ENCODE measurements around the gene POLR2J.

Gene POLR2J

GRCh38 chr7:102436118-102436517, 42.6 kb downstream of the POLR2J start:
- TF ChIP-seq ZNF384 (IDR thresholded peaks at IDR 0.05), result no peak
- no peak for TF ChIP-seq ELF4 (IDR thresholded peaks at IDR 0.05)
- TF ChIP-seq ARNT (IDR thresholded peaks at IDR 0.05), result no peak
- no peak for TF ChIP-seq FOXA1 (IDR thresholded peaks at IDR 0.05)
- no peak for TF ChIP-seq TARDBP (IDR thresholded peaks at IDR 0.05)
- TF ChIP-seq L3MBTL2 (conservative IDR thresholded peaks at IDR 0.05), result no peak
- TF ChIP-seq BHLHE40 (IDR thresholded peaks at IDR 0.05; ENCODE audit: borderline replicate concordance), result no peak
- TF ChIP-seq SUZ12 (IDR thresholded peaks at IDR 0.05), result no peak
- TF ChIP-seq CTBP1 (IDR thresholded peaks at IDR 0.05; ENCODE audit: borderline replicate concordance), result no peak
- TF ChIP-seq HDGF (IDR thresholded peaks at IDR 0.05; ENCODE audit: borderline replicate concordance), result no peak
- no peak for TF ChIP-seq NFRKB (IDR thresholded peaks at IDR 0.05)
- no peak for TF ChIP-seq LEF1 (IDR thresholded peaks at IDR 0.05; ENCODE audit: borderline replicate concordance)
- no peak for TF ChIP-seq SP1 (IDR thresholded peaks at IDR 0.05)
- TF ChIP-seq FOXM1 (IDR thresholded peaks at IDR 0.05; ENCODE audit: borderline replicate concordance), result no peak
- TF ChIP-seq PKNOX1 (IDR thresholded peaks at IDR 0.05), result no peak
- TF ChIP-seq FOXK2 (IDR thresholded peaks at IDR 0.05), result no peak
- ChIA-PET CTCF (no interaction called here), POLR2A (no interaction called here)
- no peak for DNase-seq (ENCODE audit: extremely low spot score)

- ChIA-PET POLR2A (interaction anchor here (0.9 kb wide), 1 partner anchor 30 kb away, joined by 3 read pairs; the partner anchor contains the start of genes ALKBH4 and LRWD1), CTCF (no interaction called here)
- TF ChIP-seq HDGF (IDR thresholded peaks at IDR 0.05; ENCODE audit: borderline replicate concordance) (no peak), ZNF384 (IDR thresholded peaks at IDR 0.05) (peak; percentile 23; the same call in 1 of the 2 replicates)
- no peak for DNase-seq (ENCODE audit: extremely low spot score)
These were observed 44.7 kb downstream of the POLR2J start for GRCh38 chr7:102434039-102434486.

DNA sequence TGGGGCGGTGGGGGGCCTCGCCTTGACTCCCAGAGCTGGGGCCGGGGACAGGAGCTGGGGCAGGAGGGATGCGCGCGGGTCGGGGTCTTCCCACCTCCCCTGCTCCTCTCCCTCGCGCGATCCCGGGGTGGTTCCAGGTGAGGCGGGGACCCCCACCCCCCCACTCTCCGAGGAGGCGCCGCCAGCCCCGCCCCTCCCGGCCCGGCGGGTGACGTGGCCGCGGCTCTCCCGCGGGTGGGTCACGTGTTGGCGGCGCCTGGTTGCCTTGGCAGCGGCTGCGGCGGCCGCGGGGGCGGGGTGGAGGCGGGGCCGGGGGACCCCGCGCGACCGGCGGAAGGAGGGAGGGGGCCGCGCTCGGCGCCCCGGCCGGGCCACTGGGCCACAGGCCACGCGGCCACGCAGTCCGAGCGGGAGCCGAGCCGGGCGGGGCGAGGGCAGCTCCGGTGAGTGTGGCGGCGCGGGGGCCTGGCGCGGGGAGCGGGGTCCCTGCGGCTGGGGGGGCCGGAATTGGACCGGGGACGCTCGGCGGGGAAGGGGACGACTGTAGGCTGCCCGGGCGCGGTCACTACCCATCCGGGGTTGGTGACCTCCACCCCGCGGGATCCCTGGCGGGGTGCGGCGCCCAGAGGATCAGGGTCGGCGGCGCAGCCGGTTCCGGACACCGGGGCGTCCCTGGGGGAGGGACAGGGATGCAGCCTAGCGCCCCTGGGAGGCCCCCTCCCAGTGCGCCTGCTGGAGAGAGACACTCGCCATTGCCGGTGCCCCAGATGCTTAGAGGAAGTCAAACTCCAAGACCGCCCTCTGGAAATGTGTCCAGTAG, 45.3 kb downstream of the POLR2J start, which contains the start of gene ORAI2:
TSS of gene ORAI2 (plus strand) at position 357 of the 820 bp plus-strand sequence. CDS start 5,382 bp downstream, outside the sequence.
- CTCF ChIA-PET, result interaction anchor here (1.0 kb wide), 1 partner anchor 23 kb away, joined by 3 read pairs; no protein-coding TSS in a partner anchor
- peak; percentile 86 for DNase-seq (ENCODE audit: extremely low spot score)
- TF ChIP-seq FOXK2 (IDR thresholded peaks at IDR 0.05) (no peak), BHLHE40 (IDR thresholded peaks at IDR 0.05; ENCODE audit: borderline replicate concordance) (no peak), ELF4 (IDR thresholded peaks at IDR 0.05) (no peak), SUZ12 (IDR thresholded peaks at IDR 0.05) (no peak), SP1 (IDR thresholded peaks at IDR 0.05) (no peak), LEF1 (IDR thresholded peaks at IDR 0.05; ENCODE audit: borderline replicate concordance) (no peak), ARNT (IDR thresholded peaks at IDR 0.05) (no peak)
- POLR2A ChIA-PET, result interaction anchor here (0.9 kb wide), 1 partner anchor 31 kb away, joined by 3 read pairs; the partner anchor contains the start of genes ALKBH4 and LRWD1

DNA sequence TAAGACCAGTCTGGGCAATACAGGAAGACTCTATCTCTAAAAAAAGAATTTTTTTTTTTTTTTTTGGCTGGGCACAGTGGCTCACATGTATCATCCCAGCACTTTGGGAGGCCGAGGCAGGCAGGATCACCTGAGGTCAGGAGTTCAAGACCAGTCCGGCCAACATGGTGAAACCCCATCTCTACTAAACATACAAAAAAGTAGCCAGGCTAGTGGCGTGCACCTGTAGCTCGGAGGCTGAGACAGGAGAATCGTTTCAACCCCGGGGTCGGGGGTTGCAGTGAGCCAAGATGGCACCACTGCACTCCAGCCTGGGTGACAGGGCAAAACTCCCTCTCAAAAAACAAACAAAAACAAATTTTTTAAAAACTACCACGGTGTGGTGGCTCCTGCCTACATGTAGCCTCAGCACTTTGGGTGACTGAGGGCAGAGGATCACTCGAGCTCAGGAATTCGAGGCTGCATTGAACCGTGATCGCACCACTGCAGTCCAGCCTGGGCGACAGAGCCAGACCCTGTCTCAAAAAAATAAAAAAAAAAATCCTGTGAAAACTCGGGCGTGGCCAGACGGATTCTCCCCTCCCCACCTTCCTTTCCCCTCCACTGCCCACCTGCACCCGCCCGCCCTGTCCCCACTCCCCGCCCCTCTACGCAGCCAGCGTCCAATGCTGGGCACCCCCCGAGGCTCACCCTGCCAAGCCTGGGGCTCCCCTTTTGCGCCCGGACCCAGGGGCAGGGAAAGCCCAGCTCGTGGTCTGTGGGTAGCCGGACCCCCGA, 46.1 kb downstream of the POLR2J start:
- DNase-seq (ENCODE audit: extremely low spot score), result no peak
- TF ChIP-seq ZNF384 (IDR thresholded peaks at IDR 0.05) (no peak), CTBP1 (IDR thresholded peaks at IDR 0.05; ENCODE audit: borderline replicate concordance) (no peak), BHLHE40 (IDR thresholded peaks at IDR 0.05; ENCODE audit: borderline replicate concordance) (no peak), ELF4 (IDR thresholded peaks at IDR 0.05) (no peak), FOXK2 (IDR thresholded peaks at IDR 0.05) (no peak), FOXA1 (IDR thresholded peaks at IDR 0.05) (no peak), FOXM1 (IDR thresholded peaks at IDR 0.05; ENCODE audit: borderline replicate concordance) (no peak), HDGF (IDR thresholded peaks at IDR 0.05; ENCODE audit: borderline replicate concordance) (no peak), NFRKB (IDR thresholded peaks at IDR 0.05) (no peak), SUZ12 (IDR thresholded peaks at IDR 0.05) (no peak), SP1 (IDR thresholded peaks at IDR 0.05) (no peak), ARNT (IDR thresholded peaks at IDR 0.05) (no peak), LEF1 (IDR thresholded peaks at IDR 0.05; ENCODE audit: borderline replicate concordance) (no peak)
- ChIA-PET CTCF (interaction anchor here (1.0 kb wide), 1 partner anchor 24 kb away, joined by 3 read pairs; no protein-coding TSS in a partner anchor), POLR2A (no interaction called here)

DNA sequence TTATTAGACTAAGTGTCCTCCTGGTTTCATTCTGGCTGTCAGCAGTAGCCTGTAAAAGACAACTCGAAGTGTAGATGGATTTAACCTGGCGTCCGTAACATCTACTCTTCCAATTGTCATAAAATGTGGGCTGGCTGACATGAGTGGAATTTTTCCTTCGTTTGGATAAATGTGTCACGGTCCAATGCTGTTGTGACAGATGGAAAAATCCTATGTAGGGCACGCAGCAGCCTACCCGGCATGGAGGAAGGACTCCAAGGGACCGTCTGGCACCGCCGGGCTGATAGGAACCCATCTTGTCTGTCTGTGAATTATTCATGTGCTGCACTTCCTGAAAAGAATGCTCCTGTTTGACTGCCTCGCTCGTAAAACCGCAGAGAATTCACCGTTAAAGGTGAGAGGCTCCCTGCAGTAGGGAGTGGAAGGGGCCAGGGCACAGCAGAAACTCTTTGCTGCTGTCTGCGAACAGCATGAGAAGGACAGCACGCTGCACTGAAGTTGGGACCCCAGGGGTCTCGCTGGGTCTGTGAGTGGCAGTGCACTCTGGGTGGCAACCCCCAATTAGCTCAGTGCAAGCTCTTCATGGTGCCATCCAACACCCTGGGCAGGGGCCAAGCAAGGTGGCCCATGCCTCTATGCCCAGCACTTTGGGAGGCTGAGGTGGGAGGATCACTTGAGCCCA, 47.0 kb downstream of the POLR2J start:
- ChIA-PET CTCF (interaction anchor here (1.0 kb wide), 1 partner anchor 24 kb away, joined by 3 read pairs; no protein-coding TSS in a partner anchor), POLR2A (no interaction called here)
- no peak for TF ChIP-seq ARNT (IDR thresholded peaks at IDR 0.05)
- no peak for DNase-seq (ENCODE audit: extremely low spot score)

DNA sequence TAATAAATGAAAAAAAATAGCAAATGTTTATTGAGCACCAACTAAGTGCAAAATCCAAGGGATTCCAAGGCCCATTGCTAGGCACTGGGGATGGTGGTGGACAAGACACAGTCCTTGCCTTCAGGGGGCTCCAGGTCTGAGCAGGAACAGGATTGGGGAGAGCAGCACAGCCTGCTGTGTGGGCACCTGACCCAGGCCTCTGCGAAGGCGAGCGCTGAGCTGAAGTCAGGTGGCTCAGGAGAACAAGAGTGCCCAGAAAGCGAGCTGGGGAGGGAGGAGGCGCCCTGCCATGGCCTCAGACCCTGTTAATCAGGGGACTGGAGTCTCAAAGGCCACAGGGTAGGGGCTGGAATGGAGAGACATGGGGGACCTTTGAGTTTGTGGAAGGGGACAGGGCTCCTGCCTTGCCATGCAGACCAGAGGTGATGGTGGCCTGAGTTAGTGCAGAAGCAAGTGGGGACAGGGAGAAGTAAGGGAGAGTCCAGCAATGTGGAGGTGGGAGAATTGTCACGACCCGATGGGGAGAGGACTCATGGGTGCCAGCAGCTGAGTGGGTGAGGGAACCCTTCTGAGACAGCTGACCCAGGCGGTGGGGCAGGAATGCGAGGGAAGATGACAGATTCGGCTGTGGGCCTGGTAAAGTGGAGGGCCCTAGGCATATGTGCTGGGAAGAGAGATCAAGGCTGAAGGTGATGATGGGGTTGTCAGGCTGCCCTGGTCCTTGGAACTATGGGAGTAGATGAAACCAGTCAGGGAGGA, 49.4 kb downstream of the POLR2J start:
- ChIA-PET POLR2A (no interaction called here), CTCF (no interaction called here)
- TF ChIP-seq SUZ12 (IDR thresholded peaks at IDR 0.05) (no peak), CTBP1 (IDR thresholded peaks at IDR 0.05; ENCODE audit: borderline replicate concordance) (no peak), FOXA1 (IDR thresholded peaks at IDR 0.05) (no peak), FOXK2 (IDR thresholded peaks at IDR 0.05) (no peak), TARDBP (IDR thresholded peaks at IDR 0.05) (no peak), FOXM1 (IDR thresholded peaks at IDR 0.05; ENCODE audit: borderline replicate concordance) (no peak), NFRKB (IDR thresholded peaks at IDR 0.05) (no peak), SP1 (IDR thresholded peaks at IDR 0.05) (no peak), L3MBTL2 (conservative IDR thresholded peaks at IDR 0.05) (no peak), ZNF384 (IDR thresholded peaks at IDR 0.05) (no peak)
- no peak for DNase-seq (ENCODE audit: extremely low spot score)
